ENCODE data around the gene IDH3G.
"Not testable (repeated sequence)": the region's sequence is repeated elsewhere in the genome, so short reads cannot be mapped to it uniquely, and the experiment has no call there.

The IDH3G gene

GRCh38 chrX:153762626-153763173 is 31.5 kb downstream of the IDH3G start:
- DNase-seq (ENCODE audit: low spot score) = no peak

DNA sequence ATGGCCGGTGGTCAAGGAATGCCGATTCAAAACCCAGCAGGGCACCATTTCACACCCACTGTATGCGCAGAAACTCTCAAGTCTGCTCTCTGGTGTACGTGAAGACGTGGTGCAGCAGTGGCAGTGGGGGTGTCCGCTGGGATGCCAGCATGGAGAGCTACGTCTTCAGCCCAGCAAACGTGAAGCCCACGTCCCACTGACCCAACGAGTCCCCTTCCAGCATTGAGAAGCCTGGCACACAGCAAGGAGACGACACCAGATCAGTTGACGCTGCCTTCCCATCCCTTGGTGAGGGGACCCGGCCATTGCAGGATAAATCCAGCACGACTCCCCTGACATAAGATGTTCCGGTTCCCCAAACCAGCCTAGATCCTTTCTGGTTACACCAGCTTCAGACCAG is 32.3 kb downstream of the IDH3G start:
- no peak for DNase-seq (ENCODE audit: low spot score)

DNA sequence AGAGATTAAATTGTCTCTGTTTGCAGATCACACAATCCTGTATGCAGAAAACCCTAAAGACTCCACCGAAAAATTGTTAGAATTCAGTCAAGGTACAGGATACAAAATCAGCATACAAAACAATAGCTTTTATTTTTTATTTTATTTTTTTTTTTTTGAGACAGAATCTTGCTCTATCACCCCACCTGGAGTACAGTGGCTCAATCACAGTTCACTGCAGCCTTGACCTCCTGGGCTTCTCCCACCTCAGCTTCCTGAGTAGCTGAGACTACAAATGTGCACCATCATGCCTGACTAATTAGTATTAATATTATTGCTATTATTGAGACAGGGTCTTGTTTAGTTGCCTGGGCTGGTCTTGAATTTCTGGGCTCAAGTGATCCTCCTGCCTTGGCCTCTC is 39.0 kb downstream of the IDH3G start:
- no peak for DNase-seq (ENCODE audit: low spot score)

DNA sequence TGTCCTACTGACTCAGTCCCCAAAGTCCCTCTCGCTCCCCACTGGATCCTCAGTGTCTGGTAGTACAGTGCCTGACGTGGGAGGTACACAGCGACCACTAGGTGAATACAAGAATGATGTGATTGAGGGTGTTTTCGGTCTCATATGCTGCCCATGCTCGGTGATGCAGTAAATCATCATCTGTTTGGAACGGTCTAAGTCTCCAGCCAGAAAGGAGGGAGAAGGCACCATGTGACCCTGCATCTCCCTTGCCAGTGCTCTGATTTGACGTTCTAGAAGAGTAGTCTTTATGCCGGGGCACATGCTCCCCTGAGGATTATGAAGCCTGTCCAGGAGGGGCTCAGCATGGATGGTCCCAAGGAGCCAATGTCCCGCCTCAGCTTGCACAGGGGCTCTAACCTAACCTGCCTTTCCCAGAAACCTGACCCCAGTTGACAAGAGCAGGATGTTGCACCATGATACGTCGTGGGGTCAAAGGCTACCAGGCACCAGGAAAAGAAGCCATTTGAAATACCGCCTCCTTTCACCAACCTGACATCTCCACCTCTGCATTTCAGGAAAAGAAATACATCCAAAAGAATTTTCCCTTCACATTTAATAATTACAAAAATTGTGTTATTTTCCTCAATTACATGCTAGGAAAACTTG is 43.9 kb downstream of the IDH3G start:
- no peak for DNase-seq (ENCODE audit: low spot score)

DNA sequence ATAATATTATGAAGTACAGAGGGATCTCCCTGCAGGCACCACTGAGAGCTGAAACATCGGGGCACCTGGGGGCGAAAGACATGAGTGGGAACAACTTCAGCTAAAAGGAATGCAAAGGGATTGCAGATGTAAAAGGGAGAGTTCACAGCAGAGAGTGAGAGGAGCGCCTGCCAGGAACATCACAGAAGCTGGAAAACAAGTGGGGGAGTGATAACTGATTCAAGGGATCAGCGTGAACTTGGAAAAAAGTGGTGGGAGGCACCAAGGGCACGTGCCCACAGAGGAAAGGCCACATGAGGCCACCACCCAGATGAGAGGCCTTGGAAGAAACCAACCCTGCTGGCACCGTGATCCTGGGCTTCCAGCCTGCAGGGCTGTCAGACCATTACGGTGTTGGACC is 45.2 kb downstream of the IDH3G start:
- DNase-seq (ENCODE audit: low spot score) = not testable (repeated sequence)

- DNase-seq (ENCODE audit: low spot score) = not testable (repeated sequence)
Measured at GRCh38 chrX:153746991-153747390, 47.2 kb downstream of the IDH3G start.

DNA sequence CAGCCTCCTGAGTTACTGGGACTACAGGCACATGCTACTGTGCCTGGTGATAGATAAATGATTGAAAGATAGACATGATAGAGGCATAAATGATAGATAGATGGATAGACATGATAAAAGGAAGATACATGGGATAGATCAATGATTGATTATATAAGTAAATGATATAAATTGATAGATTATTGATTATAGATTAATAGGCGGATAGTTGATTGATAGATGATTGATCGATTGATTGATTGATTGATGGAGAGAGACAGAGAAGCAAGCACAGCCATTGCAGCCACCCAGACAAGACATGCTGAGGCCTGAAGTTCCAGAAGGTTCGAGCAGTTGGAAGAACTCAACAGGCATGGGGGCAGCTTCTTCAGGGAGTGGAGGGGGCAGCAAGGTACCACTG is 47.8 kb downstream of the IDH3G start:
- no peak for DNase-seq (ENCODE audit: low spot score)

DNA sequence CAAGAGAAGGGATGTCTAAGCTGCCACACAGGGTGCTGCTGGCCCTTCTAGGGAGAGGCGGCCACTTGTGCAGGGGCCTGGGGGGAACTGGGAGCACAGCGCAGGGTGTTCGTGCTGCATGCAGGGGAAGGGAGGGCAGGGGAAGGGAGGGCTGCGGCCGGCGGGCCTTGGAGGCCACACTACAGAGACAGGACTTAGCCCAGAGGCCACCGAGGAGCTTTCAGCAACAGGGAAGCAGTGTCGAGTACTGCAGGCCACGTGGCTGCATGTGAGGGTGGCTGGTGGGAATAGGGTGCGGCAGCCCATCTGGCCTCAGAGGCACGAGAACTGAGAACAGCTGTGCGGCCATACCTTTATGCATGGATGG is 49.1 kb downstream of the IDH3G start:
- not testable (repeated sequence) for DNase-seq (ENCODE audit: low spot score)

DNA sequence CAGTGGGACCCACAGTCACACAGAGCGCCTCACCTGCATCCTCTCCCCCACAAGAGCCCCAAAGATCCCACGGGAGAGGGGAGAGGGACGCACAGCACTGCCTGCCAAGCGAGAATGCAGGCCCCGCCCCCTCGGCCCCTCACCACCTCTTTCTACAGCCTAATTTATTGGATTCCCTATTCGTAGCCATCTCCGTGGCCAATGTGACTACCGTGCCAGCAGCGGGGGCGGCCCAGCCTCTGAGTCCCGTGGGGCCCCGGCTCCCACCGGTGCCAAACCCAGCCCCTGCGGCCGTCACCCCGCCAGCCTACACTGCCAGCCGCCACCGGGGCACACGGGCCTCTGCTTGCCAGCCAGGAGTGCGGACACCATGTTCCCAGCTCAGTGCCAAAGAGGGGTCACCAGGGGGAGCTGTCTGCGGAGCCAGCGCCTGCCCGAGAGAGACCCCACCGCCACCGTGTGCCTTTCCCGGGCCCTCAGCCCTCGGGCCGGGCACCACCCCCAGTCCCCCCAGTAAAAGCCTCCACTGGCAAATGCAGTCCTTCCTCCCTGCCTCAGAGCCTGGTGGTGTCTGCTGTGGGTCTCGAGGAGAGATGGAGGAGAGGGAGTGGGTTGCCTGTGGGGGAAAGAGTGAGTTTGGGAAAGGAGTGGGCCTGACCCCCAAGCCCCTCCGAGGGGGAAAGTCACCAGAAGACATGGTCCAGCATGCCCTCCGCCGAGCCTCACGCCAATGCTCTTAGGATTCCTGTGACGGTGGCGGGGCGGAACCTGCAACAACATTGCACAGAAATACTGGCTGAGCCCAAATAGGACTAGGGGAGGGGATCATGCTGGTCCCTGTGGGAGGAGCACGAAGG is 49.7 kb downstream of the IDH3G start:
- DNase-seq (ENCODE audit: low spot score) = no peak

DNA sequence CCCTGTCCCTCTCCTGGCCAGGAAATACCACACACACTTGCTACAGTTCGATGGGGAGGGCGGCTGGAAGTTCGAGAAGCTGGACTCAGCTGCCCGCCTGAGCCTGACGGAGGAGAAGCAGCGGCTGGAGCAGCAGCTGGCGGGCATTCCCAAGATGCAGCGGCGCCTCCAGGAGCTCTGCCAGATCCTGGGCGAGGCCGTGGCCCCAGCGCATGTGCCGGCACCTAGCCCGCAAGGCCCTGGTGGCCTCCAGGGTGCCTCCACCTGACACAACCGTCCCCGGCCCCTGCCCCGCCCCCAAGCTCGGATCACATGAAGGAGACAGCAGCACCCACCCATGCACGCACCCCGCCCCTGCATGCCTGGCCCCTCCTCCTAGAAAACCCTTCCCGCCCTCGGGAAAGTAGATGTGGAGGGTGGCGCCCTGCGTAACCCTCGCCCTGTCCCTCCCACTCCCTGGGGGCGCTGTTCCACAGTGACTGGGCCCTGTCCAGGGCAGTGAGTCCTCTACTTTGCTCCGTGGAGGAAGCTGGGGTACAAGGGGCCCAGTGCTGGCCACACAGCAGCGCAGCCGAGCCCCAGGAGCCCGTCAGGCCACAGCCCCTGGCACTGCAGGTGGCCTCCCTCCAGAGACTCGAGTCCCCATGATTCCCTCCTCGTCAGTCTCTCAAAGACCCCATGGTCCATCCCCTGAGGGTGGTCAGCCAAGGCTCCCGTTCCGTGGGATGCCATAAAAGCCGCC is 50.5 kb downstream of the IDH3G start:
- DNase-seq (ENCODE audit: low spot score) = not testable (repeated sequence)

DNA sequence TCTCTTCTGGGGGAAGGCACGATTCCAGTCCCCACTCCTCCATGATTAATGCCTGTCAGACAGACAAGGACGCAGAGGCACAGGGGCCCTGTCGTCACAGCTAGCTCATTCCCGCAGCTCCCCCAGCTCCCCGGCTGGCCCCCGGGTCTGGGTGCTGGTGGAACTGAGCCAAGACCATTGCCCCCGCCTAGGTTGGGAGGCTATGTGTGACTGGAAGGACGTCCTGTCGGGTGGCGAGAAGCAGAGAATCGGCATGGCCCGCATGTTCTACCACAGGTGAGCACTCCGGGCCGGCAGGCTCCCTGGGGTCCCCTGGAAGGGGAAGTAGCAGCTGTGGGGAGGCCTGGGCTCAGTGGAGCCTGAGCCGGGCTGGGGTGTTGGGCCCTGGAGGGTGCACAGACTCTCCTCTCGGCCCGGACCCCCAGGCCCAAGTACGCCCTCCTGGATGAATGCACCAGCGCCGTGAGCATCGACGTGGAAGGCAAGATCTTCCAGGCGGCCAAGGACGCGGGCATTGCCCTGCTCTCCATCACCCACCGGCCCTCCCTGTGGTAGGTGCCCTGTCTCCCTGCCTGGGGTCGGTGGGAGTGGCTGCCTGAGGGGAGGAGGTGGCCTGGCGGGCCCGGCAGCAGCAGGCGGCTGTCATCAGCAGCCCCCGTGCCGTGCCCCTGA is 51.2 kb downstream of the IDH3G start:
- not testable (repeated sequence) for DNase-seq (ENCODE audit: low spot score)

DNA sequence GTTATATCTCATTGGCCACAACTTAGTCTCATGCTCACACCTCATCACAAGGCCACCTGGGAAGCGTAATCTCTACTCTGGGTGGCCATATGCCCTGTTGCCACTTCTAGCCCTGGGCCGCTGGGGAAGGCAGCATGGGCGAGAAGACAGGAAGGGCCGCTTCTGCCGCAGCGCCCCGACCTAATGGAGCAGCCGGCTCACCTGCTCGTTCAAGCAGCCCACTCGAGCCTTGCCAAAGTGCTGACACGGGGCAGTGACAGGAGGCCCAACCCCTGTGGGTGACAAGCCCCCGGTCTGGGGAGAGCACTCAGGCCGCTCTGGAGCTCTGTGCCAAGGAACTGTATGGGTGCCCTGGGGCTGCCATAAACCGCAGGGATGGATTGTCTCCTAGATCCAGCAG is 52.1 kb downstream of the IDH3G start:
- not testable (repeated sequence) for DNase-seq (ENCODE audit: low spot score)

GRCh38 chrX:153741446-153741845 is 52.7 kb downstream of the IDH3G start:
- no peak for DNase-seq (ENCODE audit: low spot score)

DNA sequence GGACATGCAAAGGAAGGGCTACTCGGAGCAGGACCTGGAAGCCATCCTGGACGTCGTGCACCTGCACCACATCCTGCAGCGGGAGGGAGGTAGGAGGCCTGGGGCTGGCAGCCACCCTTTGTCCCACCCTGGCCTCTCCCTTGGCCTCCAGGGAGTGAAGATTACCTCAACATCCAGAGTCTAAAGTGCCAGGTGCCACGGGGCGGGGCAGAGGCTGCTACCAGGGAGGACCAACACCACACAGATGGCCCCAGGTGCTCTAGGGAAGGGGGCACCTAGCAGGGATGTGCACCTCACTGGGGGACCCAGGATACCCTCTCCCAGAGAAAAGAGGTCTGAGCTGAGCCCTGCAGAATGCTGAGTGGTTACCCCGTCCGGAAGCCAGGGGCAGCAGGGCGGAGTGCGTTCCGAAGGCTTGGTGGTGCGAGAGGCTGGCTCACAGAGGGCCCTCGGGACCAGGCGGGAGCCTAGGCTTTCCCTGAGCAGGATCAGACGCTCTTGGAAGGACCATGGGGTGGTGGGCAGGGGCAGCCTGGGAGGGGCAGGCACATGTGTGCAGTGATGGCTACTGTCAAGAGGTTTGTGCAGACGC is 53.4 kb downstream of the IDH3G start:
- DNase-seq (ENCODE audit: low spot score) = no peak

DNA sequence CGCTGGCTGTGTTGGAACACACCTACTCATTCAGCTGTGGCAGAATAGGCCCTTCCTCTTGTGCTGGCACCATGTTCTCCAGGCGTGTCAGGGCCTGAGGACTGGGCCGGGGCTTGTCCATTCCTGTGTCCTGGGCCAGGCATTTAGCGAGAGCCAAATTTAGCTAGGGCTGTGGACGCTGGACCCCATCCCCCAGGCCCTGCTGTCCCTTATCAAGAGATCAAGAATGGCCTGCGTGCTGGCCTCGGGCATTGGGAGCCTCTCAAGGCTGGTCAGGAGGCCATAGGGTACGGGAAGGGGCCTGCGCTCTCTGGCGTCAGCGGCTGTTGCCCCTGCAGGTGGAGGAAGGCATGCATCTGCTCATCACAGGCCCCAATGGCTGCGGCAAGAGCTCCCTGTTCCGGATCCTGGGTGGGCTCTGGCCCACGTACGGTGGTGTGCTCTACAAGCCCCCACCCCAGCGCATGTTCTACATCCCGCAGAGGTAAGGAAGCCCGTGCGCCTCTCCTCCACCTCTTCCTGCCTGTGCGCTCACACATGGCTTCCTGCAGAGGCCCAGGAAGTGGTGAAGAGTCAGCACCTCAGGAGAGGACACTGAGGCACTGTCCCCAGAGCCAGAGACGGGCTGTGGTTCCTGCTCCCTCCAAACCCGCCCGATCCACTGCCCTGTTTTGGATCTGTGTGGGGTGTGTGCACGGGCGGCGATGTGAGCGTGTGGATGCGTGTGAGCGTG is 54.3 kb downstream of the IDH3G start:
- DNase-seq (ENCODE audit: low spot score) = no peak

- DNase-seq (ENCODE audit: low spot score) = no peak
Measured at GRCh38 chrX:153738056-153738605, 56.0 kb downstream of the IDH3G start.

GRCh38 chrX:153736871-153737441 is 57.2 kb downstream of the IDH3G start:
- no peak for DNase-seq (ENCODE audit: low spot score)

DNA sequence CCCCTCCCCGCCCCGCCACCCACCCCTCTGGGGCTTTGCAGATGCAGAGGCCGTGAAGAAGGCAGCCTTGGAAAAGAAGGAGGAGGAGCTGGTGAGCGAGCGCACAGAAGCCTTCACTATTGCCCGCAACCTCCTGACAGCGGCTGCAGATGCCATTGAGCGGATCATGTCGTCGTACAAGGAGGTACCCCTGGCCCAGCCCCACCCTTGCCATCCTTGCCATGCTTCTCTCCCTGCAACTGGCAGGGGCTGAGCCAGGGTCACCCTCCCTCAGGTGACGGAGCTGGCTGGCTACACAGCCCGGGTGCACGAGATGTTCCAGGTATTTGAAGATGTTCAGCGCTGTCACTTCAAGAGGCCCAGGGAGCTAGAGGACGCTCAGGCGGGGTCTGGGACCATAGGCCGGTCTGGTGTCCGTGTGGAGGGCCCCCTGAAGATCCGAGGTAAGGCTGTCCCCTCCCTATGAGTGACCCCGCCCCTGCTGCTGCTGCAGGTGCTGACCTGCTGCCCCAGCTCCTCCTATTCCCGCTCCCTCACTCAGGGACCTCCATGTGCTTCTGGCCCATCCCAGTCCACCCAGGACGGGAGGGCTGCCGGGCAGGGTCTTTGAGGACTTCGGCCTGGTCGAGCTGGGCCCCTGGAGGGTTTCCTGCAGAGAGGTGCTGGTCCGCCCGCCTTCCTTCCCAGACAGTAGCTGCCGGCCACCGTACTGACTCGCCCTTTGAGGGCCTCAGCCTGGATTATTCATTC is 57.9 kb downstream of the IDH3G start:
- no peak for DNase-seq (ENCODE audit: low spot score)
